ENCODE results near the gene ZNF354C.
"Not testable (repeated sequence)": the region's sequence is repeated elsewhere in the genome, so short reads cannot be mapped to it uniquely, and the experiment has no call there.

Gene ZNF354C

GRCh38 chr5:179060116-179061008 lies at the start of gene ZNF354C:
TSS of gene ZNF354C (plus strand) at chr5:179060373. CDS start at chr5:179062069, 1,696 bp downstream.
- DNase-seq, result peak; percentile 87

GRCh38 chr5:179023528-179024189 lies 36.5 kb upstream of the ZNF354C start, which contains the start of gene ZNF879:
TSS of gene ZNF879 (plus strand) at chr5:179023804. CDS start at chr5:179025005, 1,201 bp downstream.
- peak; percentile 94 for DNase-seq

GRCh38 chr5:179033004-179033580 lies 27.1 kb upstream of the ZNF354C start:
- no peak for DNase-seq

DNA sequence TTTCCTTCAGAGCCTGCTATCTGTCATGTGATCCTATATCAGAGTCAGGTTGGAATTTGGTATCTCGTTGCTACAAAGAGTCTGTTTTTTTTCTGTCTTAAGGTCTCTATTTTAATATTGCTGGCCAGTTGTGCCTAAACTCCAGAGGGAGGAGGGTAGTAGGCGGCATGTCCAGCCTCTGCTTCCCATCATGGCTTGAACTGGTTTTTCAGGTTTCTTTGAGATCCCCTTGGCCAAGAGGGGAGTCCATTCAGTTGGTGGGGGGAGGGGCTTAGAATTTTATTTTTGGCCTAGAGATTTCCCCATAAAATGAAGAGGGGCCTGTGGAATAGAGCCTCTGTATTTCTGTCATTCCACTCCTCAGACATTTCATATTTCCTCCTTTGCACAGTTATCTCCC lies 15.4 kb upstream of the ZNF354C start:
- no peak for DNase-seq

DNA sequence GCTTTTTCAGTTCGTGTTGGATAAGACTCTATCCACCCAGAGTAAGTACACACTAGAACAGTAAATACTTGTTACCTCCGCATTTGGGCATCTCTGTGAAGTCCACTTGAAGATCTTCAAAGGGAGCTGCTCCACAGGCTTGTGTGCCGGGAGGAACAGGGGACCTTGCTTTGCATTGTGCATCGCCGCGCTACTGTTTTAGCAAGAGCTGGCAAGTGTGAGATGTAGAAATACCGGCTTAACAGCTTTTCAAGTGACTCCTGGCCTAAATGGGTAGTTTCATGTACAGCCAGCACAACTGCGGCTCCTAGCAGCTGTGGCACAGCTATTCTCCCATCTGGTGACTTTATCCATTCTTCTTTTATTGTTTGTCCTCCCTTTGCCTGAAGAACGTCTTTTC lies 8.4 kb upstream of the ZNF354C start:
- no peak for DNase-seq

GRCh38 chr5:179054036-179054785 lies 6.0 kb upstream of the ZNF354C start:
- no peak for DNase-seq

DNA sequence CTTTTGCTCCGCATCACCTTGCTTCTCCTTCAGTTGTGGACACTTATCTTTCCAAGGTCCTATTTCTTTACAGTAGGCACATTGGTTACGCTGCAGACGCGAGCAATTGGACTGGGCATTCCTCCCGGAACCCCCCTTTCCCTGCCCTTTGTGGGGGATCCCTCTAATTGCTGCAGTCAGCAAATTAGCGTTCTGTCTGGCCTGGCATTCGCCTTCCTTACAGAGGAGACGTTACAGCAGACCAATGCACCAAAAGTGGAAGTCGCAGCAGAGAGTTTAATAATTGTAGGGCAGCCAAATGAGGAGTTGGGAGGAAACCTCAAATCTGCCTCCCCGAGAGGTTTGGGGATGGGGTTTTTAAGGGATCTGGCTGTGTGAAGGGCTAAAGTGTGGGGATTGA lies 5.3 kb upstream of the ZNF354C start:
- DNase-seq, result no peak

- DNase-seq, result no peak
Measured at GRCh38 chr5:179055436-179055835, 4.7 kb upstream of the ZNF354C start.

- DNase-seq, result no peak
Measured at GRCh38 chr5:179055841-179056240, 4.3 kb upstream of the ZNF354C start.

GRCh38 chr5:179061025-179061424 lies 852 bp downstream of the ZNF354C start:
- peak; percentile 17 for DNase-seq

DNA sequence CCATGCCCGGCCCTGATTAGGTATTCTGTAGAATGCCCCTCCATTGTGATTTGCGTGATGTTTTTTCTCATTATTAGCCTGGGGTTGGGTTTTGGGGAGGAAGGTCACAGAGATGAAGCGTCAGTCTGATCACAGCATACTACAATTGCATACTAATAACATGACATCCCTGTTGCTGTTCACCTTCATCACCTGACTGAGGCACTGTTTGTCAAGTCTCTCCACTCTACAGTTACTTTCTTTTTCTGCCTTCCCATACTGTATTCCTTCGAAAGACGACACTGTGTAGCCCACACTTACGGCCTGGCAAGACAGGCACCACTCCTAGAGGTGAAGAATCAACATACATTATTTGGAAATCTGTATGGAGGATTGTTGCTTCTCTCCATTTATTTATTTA lies 5.5 kb downstream of the ZNF354C start:
- no peak for DNase-seq

- DNase-seq, result no peak
Measured at GRCh38 chr5:179079165-179079987, 19.2 kb downstream of the ZNF354C start.

DNA sequence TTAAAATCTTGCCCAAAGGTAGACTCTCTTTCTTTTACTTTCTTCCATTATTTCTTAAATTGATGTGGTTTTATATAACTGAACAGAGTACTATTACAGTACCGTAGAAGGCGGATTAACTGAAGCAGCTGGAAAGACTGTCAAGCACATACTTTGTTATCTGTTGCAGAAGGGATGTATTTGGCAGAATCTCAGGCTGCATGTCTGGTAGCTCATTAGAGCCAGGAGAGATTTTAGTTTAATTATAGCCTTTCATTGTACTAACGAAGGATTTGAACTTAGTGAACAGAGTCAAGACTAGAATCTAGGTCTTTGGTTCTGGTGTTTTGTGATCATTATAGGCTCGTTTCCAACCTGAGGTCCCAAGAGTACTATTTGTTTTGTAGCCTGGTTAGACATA lies 20.6 kb downstream of the ZNF354C start:
- no peak for DNase-seq

- DNase-seq, result no peak
Measured at GRCh38 chr5:179089502-179089901, 29.3 kb downstream of the ZNF354C start.

- DNase-seq, result not testable (repeated sequence)
Measured at GRCh38 chr5:179101282-179101681, 41.1 kb downstream of the ZNF354C start.

GRCh38 chr5:179110528-179110927 lies 50.4 kb downstream of the ZNF354C start:
- DNase-seq, result no peak

DNA sequence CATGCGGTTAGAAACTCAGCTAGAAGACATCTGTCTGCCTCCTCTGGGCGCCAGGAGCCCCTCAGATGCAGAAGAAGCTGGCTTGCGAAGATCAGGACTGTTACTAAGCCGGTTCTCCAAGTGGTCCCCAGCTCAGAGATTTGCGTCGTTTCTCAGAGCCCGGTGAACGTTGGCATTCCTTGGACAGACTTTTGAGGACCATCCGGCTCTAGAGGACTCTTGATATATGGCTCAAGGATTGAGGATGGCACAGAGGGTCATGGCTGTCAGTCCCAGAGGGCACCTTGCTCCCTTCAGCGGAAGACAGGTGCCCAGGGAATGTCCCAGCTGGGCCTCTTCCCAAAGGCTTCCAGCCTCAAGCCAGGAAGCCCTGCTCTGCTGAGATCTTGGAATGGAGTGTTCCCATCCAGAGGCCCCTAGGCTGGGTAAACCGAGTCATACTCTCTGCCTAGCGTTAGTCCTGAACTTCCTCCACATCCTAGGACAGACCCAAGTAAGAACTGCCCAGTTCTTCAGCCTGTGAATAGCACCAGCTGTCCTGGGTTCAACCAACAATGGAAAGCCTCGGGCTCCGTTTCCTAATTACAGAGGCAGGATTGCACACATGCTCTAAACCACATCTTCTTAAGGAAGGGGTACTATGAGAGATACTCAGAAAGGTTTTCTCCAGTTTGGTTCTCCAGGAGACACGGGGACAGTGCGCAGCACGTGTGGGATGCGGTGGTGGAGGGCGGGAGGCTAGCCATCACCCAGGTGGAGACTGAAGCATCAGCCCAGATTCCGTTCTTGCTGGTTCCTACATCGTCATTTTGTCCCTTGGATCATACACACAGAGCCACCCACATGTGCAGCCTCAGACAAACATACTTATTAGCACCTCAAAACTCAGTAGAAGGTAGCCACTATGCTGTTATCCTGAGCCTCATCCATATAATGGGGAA lies 51.4 kb downstream of the ZNF354C start:
- DNase-seq, result no peak

DNA sequence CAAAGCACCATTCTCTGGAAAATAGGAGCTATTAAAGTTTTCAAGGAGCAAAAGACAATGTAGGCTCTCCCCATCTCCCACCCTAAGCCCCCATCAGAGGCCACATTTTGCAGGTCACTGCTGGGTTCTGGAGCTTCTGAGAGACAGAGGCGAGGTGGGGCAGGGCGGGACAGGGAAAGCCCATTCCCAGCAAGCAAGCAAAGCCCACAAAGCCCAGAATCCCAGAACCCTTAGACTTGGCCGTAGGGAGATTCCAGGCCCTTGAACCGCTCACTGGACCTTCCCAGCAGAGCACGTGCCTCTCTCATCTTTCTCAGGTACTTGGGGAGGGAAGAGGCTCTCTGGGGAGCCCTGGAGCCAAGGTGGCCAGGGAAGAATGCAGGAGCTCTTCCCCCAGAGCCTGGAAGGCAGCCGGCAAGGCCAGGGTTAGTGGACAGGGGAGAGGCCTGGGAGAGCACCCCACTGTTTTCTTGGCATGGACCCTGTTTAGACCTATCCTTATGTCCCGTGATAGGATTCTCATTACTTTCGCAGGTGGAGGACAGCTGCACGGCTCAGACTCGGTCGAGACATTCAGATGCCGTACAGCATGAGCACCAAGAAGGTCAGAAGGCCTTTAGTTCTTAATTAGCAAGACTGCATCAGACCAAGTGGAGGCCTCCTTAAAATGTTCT lies 52.4 kb downstream of the ZNF354C start:
- DNase-seq, result no peak

DNA sequence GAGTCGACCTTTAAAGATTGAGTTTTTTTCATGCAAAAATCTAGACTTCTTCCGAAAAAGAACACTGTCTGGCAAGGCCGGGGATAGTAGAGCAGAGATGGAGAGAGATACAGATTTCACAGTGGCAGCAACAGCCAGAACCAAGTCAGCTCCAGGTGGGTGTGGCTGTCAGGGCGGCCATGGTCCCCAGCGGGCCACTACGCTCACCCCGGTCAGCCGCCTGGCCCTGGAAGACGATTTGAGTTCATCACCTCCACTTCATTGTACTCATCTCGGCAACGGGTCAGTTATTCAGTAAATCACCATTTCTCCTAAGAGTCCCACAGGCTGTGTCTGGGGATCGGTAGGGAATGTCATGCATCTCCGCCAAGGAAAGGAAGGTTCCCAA lies 53.0 kb downstream of the ZNF354C start:
- DNase-seq, result no peak

DNA sequence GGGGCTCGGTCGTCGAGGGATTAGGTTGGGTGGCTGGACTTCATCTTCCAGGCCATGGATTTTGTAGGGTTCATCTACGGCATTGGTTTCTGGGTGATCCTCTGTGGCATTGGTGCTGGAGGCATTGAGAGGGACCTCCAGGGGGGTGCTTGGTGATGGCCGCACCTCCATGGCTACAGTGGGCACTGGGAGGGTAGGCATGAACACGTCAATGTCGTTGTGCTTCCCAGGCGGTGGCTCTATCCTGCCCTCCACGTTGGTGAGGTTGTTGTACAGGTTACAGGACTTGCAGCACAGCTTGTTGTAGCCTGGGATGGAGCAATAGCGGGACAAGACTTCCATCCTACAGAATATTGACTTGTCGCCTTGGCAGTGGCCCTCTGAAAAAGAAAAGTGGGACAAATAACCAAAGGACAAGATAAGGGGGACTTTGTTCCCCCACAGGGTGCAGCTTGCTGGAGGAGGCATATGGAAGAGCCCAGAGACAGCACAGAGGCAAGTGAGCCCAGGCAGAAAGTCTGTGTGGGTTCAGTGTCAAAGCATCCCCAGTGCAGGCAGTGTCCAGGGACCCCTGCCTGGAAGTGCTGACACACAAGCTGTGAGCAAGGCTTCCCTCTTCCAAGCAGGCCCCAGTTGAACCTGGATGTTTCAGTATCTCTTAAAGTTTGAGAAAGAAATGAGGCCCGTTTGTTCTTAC lies 53.9 kb downstream of the ZNF354C start:
- no peak for DNase-seq
